Nephron (organoid): ENCODE measurements around the gene ZNF524.
A peak's percentile ranks its signal among the peaks of the same experiment; 100 is the strongest.

Experiments used
- H3K27ac Mint-ChIP-seq, 3 experiments: 2 replicates each; pipeline ENCODE4 v1.8.0; 2020; ENCODE audit warnings: mixed read lengths in 3 of 3, mild to moderate bottlenecking in 2 of 3, moderate library complexity in 1 of 3
- H3K27me3 Mint-ChIP-seq: 2 replicates; pipeline ENCODE4 v1.8.0; 2021; ENCODE audit warnings: low read depth, mild to moderate bottlenecking, moderate library complexity, mixed read lengths
- H3K36me3 Mint-ChIP-seq: 2 replicates; pipeline ENCODE4 v1.8.0; 2020; ENCODE audit warnings: low read depth, mixed read lengths
- H3K4me1 Mint-ChIP-seq: 2 replicates; pipeline ENCODE4 v1.8.0; 2020; ENCODE audit warnings: mixed read lengths
- H3K4me3 Mint-ChIP-seq, 3 experiments: 2 replicates each; pipeline ENCODE4 v1.8.0; 2020; ENCODE audit warnings: mild to moderate bottlenecking in 3 of 3, mixed read lengths in 3 of 3, moderate library complexity in 2 of 3
- H3K9me3 Mint-ChIP-seq: 2 replicates; pipeline ENCODE4 v1.8.0; 2020; ENCODE audit warnings: mixed read lengths
- TF ChIP-seq, protein P1 (sequence below), 3 experiments: fragments of 200-600 bp; sonication (generic); IDR thresholded peaks; one replicate each; pipeline ENCODE4 v1.5.0; 2021; ENCODE audit warnings: antibody characterized with exemption in 3 of 3; ENCODE audit not compliant: unreplicated experiment in 3 of 3

The ZNF524 gene

GRCh38 chr19:55641426-55642152, 41.5 kb downstream of the ZNF524 start:
- H3K27ac Mint-ChIP-seq = peak overlapping the region; percentile 89 to 97 (median 94)
- H3K27me3 Mint-ChIP-seq = peaks cover 1% of the 10 kb centered on the region
- H3K9me3 Mint-ChIP-seq = no peaks in the 10 kb centered on the region
- TF ChIP-seq, protein P1, sequence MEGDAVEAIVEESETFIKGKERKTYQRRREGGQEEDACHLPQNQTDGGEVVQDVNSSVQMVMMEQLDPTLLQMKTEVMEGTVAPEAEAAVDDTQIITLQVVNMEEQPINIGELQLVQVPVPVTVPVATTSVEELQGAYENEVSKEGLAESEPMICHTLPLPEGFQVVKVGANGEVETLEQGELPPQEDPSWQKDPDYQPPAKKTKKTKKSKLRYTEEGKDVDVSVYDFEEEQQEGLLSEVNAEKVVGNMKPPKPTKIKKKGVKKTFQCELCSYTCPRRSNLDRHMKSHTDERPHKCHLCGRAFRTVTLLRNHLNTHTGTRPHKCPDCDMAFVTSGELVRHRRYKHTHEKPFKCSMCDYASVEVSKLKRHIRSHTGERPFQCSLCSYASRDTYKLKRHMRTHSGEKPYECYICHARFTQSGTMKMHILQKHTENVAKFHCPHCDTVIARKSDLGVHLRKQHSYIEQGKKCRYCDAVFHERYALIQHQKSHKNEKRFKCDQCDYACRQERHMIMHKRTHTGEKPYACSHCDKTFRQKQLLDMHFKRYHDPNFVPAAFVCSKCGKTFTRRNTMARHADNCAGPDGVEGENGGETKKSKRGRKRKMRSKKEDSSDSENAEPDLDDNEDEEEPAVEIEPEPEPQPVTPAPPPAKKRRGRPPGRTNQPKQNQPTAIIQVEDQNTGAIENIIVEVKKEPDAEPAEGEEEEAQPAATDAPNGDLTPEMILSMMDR (IDR thresholded peaks at IDR 0.05; ENCODE audit: unreplicated experiment in 3 of 3) = no peak
- peaks cover 15% of the 10 kb centered on the region for H3K36me3 Mint-ChIP-seq
- H3K4me1 Mint-ChIP-seq = peaks cover 48% of the 10 kb centered on the region
- H3K4me3 Mint-ChIP-seq = peak overlapping the region; percentile 93 to 95 (median 94)

DNA sequence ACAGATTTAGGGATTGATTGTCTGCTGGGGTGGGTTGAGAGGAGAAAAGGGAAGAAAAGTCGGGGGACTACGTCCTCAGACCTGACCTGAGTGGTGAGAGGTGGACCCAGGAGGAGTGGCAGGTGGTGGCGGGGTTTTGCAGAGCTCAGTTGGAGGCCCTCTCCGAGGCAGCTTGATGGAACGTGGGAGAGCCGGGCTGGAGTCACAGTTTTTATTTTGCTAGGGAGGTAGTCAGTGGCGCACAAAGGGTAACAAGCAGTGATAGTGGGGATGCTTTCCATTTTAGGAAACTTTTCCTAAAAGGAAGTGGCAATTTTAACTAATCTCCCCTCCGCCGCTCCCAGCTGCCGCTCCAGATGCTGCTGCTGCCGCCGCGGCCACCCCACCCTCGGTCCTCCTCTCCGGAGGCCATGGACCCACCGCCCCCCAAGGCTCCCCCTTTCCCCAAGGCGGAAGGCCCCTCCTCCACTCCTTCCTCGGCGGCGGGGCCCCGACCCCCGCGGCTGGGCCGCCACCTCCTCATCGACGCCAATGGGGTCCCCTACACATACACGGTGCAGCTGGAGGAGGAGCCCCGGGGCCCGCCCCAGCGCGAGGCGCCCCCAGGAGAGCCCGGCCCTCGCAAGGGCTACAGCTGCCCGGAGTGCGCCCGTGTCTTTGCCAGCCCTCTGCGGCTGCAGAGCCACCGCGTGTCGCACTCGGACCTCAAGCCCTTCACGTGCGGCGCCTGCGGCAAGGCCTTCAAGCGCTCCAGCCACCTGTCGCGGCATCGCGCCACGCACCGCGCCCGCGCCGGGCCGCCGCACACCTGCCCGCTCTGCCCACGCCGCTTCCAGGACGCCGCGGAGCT, 42.3 kb downstream of the ZNF524 start:
- H3K27me3 Mint-ChIP-seq = no peaks in the 10 kb centered on the region
- peak overlapping the region; percentile 93 to 95 (median 94) for H3K4me3 Mint-ChIP-seq
- TF ChIP-seq, protein P1 (IDR thresholded peaks at IDR 0.05; ENCODE audit: unreplicated experiment in 3 of 3) = no peak
- peak overlapping the region; percentile 89 to 97 (median 94) for H3K27ac Mint-ChIP-seq
- H3K9me3 Mint-ChIP-seq = no peaks in the 10 kb centered on the region
- peaks cover 21% of the 10 kb centered on the region for H3K36me3 Mint-ChIP-seq
- H3K4me1 Mint-ChIP-seq = peaks cover 50% of the 10 kb centered on the region

DNA sequence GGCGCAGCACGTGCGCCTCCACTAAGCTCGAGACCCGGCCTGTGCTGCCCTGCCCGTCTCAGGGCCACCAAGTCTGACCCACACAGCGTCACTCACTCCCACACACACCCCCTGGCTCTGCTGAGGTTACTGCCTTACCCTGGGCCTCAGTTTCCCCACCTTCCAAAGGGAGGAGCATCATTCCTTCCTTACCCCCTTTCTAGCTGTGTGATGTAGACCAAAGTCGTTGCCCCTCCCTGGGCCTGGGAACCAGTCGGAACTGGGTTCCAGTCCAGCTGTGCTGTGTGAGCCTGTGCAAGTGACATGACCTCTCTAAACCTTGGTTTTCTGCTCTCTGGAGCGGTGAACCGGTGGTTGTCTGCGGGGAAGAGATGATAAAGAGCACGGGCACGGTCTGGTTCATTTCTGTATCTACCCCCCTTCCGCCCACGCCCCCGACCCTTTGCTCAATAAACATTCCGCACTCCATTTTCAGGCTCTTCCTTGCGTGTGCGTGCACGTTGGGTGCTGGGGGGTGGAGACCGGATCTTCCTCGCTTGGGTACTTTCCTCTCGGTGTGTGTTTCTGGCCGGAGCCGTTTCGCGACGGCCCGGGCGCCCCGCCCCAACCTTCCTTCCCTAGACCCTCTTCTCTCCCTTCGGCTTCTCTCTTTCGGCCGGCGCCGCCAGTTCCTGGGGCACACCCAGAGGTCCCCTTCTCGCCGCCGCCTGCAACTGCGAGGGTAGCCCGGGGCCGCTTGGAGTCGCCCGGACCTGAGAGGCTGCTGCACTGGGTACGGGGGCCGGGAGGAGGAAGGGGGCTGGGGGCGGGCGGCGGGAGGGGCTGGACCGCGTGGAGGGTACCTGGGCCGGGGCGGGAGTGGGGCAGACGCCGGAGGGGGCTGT, 43.2 kb downstream of the ZNF524 start, which contains the start of gene ZNF581:
TSS of gene ZNF581 (plus strand) at position 647 of the 884 bp plus-strand sequence. CDS start 923 bp downstream, outside the sequence.
- no peaks in the 10 kb centered on the region for H3K27me3 Mint-ChIP-seq
- H3K4me3 Mint-ChIP-seq = peak within 1 kb of the TSS; percentile 91 to 94 (median 92)
- H3K4me1 Mint-ChIP-seq = peaks cover 48% of the 10 kb centered on the region
- peaks cover 17% of the 10 kb centered on the region for H3K36me3 Mint-ChIP-seq
- no peaks in the 10 kb centered on the region for H3K9me3 Mint-ChIP-seq
- TF ChIP-seq, protein P1 (IDR thresholded peaks at IDR 0.05; ENCODE audit: unreplicated experiment in 3 of 3) = no peak
- peak within 1 kb of the TSS; percentile 84 to 93 (median 92) for H3K27ac Mint-ChIP-seq

- TF ChIP-seq, protein P1 (IDR thresholded peaks at IDR 0.05; ENCODE audit: unreplicated experiment in 3 of 3) = no peak
- H3K36me3 Mint-ChIP-seq = peaks cover 17% of the 10 kb centered on the region
- H3K27ac Mint-ChIP-seq = peak overlapping the region; percentile 84 to 93 (median 92)
- H3K9me3 Mint-ChIP-seq = no peaks in the 10 kb centered on the region
- H3K27me3 Mint-ChIP-seq = no peaks in the 10 kb centered on the region
- peak overlapping the region; percentile 91 to 94 (median 92) for H3K4me3 Mint-ChIP-seq
- peaks cover 47% of the 10 kb centered on the region for H3K4me1 Mint-ChIP-seq
Measured at GRCh38 chr19:55643887-55644176, 43.7 kb downstream of the ZNF524 start.

DNA sequence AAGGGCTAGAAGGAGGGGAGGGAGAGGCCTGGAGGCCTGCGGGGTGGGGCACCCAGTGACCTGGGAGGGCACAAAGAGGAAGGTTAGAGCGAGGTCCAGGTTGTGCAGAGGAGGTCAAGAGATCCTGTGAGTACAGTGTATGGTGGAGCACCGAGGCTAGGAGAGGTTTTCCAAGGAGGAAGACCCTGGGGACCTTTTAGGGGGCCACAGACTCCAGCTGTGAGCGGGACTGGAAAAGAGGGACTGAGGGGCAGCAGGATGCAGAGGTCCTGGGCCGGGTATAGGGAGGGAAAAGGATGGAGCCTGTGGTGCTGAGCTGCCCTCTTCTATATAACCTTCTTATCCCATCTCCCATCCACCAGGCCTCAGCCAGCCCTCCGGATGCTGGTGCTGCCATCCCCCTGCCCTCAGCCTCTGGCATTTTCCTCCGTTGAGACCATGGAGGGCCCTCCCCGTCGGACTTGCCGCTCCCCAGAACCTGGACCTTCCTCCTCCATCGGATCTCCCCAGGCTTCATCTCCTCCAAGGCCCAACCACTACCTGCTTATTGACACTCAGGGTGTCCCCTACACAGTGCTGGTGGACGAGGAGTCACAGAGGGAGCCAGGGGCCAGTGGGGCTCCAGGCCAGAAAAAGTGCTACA, 44.2 kb downstream of the ZNF524 start:
- Mint-ChIP-seq H3K9me3 (no peaks in the 10 kb centered on the region), H3K4me3 (peak overlapping the region; percentile 91 to 94 (median 92)), H3K27ac (peak overlapping the region; percentile 84 to 93 (median 92)), H3K27me3 (no peaks in the 10 kb centered on the region), H3K4me1 (peaks cover 43% of the 10 kb centered on the region), H3K36me3 (peaks cover 14% of the 10 kb centered on the region)
- TF ChIP-seq, protein P1 (IDR thresholded peaks at IDR 0.05; ENCODE audit: unreplicated experiment in 3 of 3) = no peak
